Body of pancreas (tissue), 4 donors: ENCODE measurements around the gene SHANK3. TPM values are rescaled to one million over a fixed set of nuclear protein-coding genes. Genes with fewer than 3 reads are reported as not detected.

Experiments used
- ATAC-seq: fragments of 150-250 bp; one replicate; pipeline ENCODE4 v1.9.1; 2016
- DNase-seq, 4 donors: peaks; one replicate each; pipeline ENCODE4 v3.0.0-alpha.2; 2019
- H3K27ac ChIP-seq, 4 donors: fragments of 200-600 bp; sonication (generic); 1 replicate in 3 of 4; 2 replicates in 1 of 4; pipeline versions ENCODE4 v1.5.1 to v1.6.1; 2016 to 2019; ENCODE audit warnings: mild to moderate bottlenecking in 1 of 4, mixed read lengths in 1 of 4, moderate library complexity in 1 of 4
- H3K27me3 ChIP-seq, 2 donors: fragments of 200-600 bp; sonication (generic); one replicate each; pipeline ENCODE4 v1.6.0; 2016; ENCODE audit warnings: mild to moderate bottlenecking in 1 of 2
- H3K36me3 ChIP-seq, 2 donors: fragments of 200-600 bp; sonication (generic); replicated peaks in 1 of 2; 2 replicates each; pipeline ENCODE4 v1.5.1; 2016; ENCODE audit warnings: low read depth in 2 of 2; ENCODE audit not compliant: insufficient read depth in 1 of 2
- H3K4me1 ChIP-seq: fragments of 200-600 bp; sonication (generic); one replicate; pipeline ENCODE4 v1.6.0; 2016
- H3K4me3 ChIP-seq, 2 donors: fragments of 200-600 bp; sonication (generic); 1 replicate in 1 of 2; 2 replicates in 1 of 2; pipeline ENCODE4 v1.5.1; 2016 to 2019
- H3K9me3 ChIP-seq, 3 donors: fragments of 200-600 bp; sonication (generic); 1 replicate in 2 of 3; 2 replicates in 1 of 3; pipeline ENCODE4 v1.5.1; 2016
- CTCF ChIP-seq, 7 experiments: fragments of 450-650 bp in 4 of 7; fragments of 200-600 bp in 3 of 7; sonication (generic) in 3 of 7; IDR thresholded peaks; one replicate each; pipeline ENCODE4 v1.5.1; 2016 to 2019; ENCODE audit warnings: antibody characterized with exemption in 7 of 7
- POLR2A ChIP-seq, 3 donors: fragments of 450-650 bp; IDR thresholded peaks; one replicate each; pipeline ENCODE4 v1.6.1; 2016; ENCODE audit warnings: antibody characterized with exemption in 3 of 3, mild to moderate bottlenecking in 2 of 3
- WGBS, 2 donors: methylation state at CpG; one replicate each; pipeline ENCODE4 v1.1.5; 2017; 5-methylcytosine and 5-hydroxymethylcytosine counted together
- intact Hi-C: fragments of 100-400 bp; cut with DNase I; formaldehyde crosslinking; loops from one replicate; pipeline ENCODE4 v1.15.1; 2023
- total RNA-seq, 2 donors: library from RNA; depleted of rRNA; stranded (reverse); fragments of >200 nt; gene quantifications; one replicate each; pipeline ENCODE4 v1.1.0, GENCODE V29; 2016

Gene SHANK3
- total RNA-seq, 2 donors from 2014 or later = 6.0 to 15.5 TPM

- 78 to 86% methylated on average over 6 of the region's 6 CpGs for WGBS, 2 donors
- H3K27ac ChIP-seq = no peak overlapping the region
- no peaks in the 10 kb centered on the region for H3K36me3 ChIP-seq
- no peak for DNase-seq
- H3K4me3 ChIP-seq = no peak overlapping the region
- ATAC-seq = no peak
- no peaks in the 10 kb centered on the region for H3K9me3 ChIP-seq
- intact Hi-C loops = no loop called here
- H3K4me1 ChIP-seq = peaks cover 10% of the 10 kb centered on the region
- no peaks in the 10 kb centered on the region for H3K27me3 ChIP-seq
- TF ChIP-seq POLR2A (IDR thresholded peaks at IDR 0.05) = no peak
- TF ChIP-seq CTCF (IDR thresholded peaks at IDR 0.05) = no peak
These were observed 36.4 kb downstream of the SHANK3 start for GRCh38 chr22:50708996-50709395.

DNA sequence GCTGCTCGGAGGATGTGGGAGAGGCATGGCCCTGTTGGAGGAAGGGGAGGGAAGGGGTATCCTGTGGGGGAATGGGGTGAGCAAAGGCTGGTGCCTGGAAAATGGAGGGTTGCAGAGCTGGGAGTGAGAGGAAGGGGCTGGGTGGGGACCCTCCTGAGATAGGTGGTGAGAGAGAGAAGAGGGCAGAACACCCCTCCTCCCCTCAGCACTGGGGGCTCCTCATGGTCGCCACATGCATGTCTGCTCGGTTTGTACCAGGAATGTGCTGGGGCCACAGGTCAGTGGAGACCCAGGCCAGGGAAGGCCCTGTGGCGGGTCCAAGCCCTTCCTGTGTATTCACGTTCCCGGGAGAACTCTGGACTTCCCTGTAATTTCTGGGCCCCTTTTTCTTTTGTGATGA lies 37.6 kb downstream of the SHANK3 start:
- Histone ChIP-seq H3K27me3 (no peaks in the 10 kb centered on the region), H3K36me3 (no peaks in the 10 kb centered on the region), H3K27ac (no peak overlapping the region), H3K4me3 (no peak overlapping the region), H3K4me1 (peaks cover 10% of the 10 kb centered on the region), H3K9me3 (no peaks in the 10 kb centered on the region)
- DNase-seq = no peak
- intact Hi-C loops = no loop called here
- TF ChIP-seq CTCF (IDR thresholded peaks at IDR 0.05) = no peak
- TF ChIP-seq POLR2A (IDR thresholded peaks at IDR 0.05) = no peak
- WGBS, 2 donors = 71 to 77% methylated on average over 6 of the region's 6 CpGs
- no peak for ATAC-seq

GRCh38 chr22:50710886-50711285 lies 38.3 kb downstream of the SHANK3 start:
- H3K27ac ChIP-seq = no peak overlapping the region
- TF ChIP-seq POLR2A (IDR thresholded peaks at IDR 0.05) = no peak
- TF ChIP-seq CTCF (IDR thresholded peaks at IDR 0.05) = no peak
- no peak overlapping the region for H3K4me3 ChIP-seq
- intact Hi-C loops = no loop called here
- DNase-seq (no peak), ATAC-seq (no peak)
- H3K36me3 ChIP-seq = no peaks in the 10 kb centered on the region
- peaks cover 10% of the 10 kb centered on the region for H3K4me1 ChIP-seq
- H3K9me3 ChIP-seq = no peaks in the 10 kb centered on the region
- H3K27me3 ChIP-seq = no peaks in the 10 kb centered on the region
- WGBS, 2 donors = 87 to 89% methylated on average over 38 of the region's 38 CpGs

DNA sequence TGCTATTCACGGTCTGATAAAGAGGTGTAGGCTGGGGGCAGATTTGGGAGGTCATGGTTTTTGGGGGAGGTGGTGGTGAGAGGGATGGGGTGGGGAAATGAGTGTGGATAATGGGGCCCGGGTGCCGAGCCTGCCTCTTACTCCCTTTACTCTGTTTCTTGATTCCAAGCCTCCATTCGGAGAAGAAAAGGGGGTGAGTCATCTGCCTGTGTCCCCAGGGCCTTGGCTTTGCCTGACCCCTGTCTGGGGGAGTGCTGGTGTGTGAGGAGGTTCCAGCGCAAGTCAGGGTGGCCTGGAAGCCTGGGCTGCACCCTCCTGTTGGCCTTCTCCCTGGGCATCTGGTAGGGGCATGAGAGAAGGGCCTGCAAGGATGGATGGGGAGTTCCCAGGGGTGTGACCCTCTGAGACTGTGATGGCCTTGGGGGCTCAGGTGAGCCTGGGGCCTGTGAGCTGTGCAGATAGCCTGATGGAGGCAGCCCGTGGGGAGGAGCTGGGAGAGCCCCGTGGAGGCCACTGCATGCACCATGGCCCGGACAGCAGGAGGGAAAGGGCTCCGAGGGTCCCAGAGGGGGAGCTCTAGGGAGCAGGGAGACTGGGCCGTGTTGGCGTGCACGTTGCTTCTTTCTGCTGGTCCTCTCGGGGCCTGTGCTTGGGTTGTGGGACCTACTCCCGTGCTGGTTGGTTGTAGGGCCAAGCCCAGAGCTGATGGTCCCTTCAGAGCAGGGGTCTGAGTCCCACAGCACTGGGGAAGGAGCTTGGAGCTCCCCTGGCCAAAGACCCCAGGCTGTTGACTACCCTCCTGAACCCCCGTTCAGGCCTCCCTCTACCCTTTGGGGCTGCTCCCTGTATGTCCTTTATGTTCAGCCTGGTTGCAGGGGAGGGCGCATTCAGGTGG lies 39.1 kb downstream of the SHANK3 start:
- H3K4me3 ChIP-seq = no peak overlapping the region
- H3K9me3 ChIP-seq = no peaks in the 10 kb centered on the region
- DNase-seq = no peak
- ATAC-seq = no peak
- WGBS, 2 donors = 66 to 87% methylated on average over 5 to 15 of the region's 16 CpGs
- no peaks in the 10 kb centered on the region for H3K36me3 ChIP-seq
- intact Hi-C loops = no loop called here
- TF ChIP-seq CTCF (IDR thresholded peaks at IDR 0.05) (no peak), POLR2A (IDR thresholded peaks at IDR 0.05) (no peak)
- no peaks in the 10 kb centered on the region for H3K27me3 ChIP-seq
- no peak overlapping the region for H3K27ac ChIP-seq
- H3K4me1 ChIP-seq = peaks cover 10% of the 10 kb centered on the region
